SJCRH30 (cell line): ENCODE data around the gene LRRC36. TPM values are rescaled to one million over a fixed set of nuclear protein-coding genes. Genes with fewer than 3 reads are reported as not detected.

ENCODE experiments used
- DNase-seq, 2 experiments: peaks; one replicate each; pipeline ENCODE4 v3.0.0-alpha.2; 2015 to 2020
- H3K27ac ChIP-seq: fragments of 250-450 bp; sonication (Bioruptor Pico); 2 replicates; pipeline ENCODE4 v1.5.1; 2020; ENCODE audit warnings: mild to moderate bottlenecking, moderate library complexity
- H3K27me3 ChIP-seq: fragments of 250-450 bp; sonication (Bioruptor Pico); 2 replicates; pipeline ENCODE4 v1.5.1; 2020; ENCODE audit warnings: mild to moderate bottlenecking, moderate library complexity
- H3K36me3 ChIP-seq: fragments of 250-450 bp; sonication (Bioruptor Pico); 2 replicates; pipeline ENCODE4 v1.5.1; 2020; ENCODE audit warnings: mild to moderate bottlenecking, moderate library complexity
- H3K4me1 ChIP-seq: fragments of 250-450 bp; sonication (Bioruptor Pico); 2 replicates; pipeline ENCODE4 v1.5.1; 2020; ENCODE audit warnings: mild to moderate bottlenecking, moderate library complexity
- H3K4me3 ChIP-seq: fragments of 250-450 bp; sonication (Bioruptor Pico); 2 replicates; pipeline ENCODE4 v1.5.1; 2020; ENCODE audit warnings: mild to moderate bottlenecking, moderate library complexity
- H3K9me3 ChIP-seq: fragments of 250-450 bp; sonication (Bioruptor Pico); replicated peaks from 2 replicates; pipeline ENCODE4 v1.5.1; 2020; ENCODE audit warnings: mild to moderate bottlenecking, moderate library complexity
- total RNA-seq: library from RNA; depleted of rRNA; stranded (reverse); fragments of >200 nt; shearing (Covaris generic); gene quantifications from 2 replicates; pipeline ENCODE4 v1.2.3, GENCODE V29; 2014

The LRRC36 gene
- total RNA-seq, 1 experiment from 2014 or later, result not detected

GRCh38 chr16:67305216-67306071, 21.2 kb upstream of the LRRC36 start:
- Histone ChIP-seq H3K9me3 (no peaks in the 10 kb centered on the region; the same call in 1 of the 2 replicates), H3K4me1 (peaks cover 12% of the 10 kb centered on the region), H3K27me3 (no peaks in the 10 kb centered on the region), H3K27ac (no peak overlapping the region), H3K36me3 (no peaks in the 10 kb centered on the region), H3K4me3 (no peak overlapping the region)
- DNase-seq, result no peak

GRCh38 chr16:67310561-67310960, 16.1 kb upstream of the LRRC36 start:
- peak in 1 of 2 experiments; percentile 60 for DNase-seq
- Histone ChIP-seq H3K4me1 (peaks cover 36% of the 10 kb centered on the region), H3K4me3 (no peak overlapping the region), H3K36me3 (no peaks in the 10 kb centered on the region), H3K27me3 (no peaks in the 10 kb centered on the region), H3K9me3 (no peaks in the 10 kb centered on the region; the same call in 1 of the 2 replicates), H3K27ac (peak overlapping the region; percentile 81)

- peak overlapping the region; percentile 81 for H3K27ac ChIP-seq
- DNase-seq, result peak; percentile 93 to 96
- H3K27me3 ChIP-seq, result no peaks in the 10 kb centered on the region
- H3K4me3 ChIP-seq, result no peak overlapping the region
- H3K4me1 ChIP-seq, result peaks cover 36% of the 10 kb centered on the region
- no peaks in the 10 kb centered on the region for H3K9me3 ChIP-seq
- H3K36me3 ChIP-seq, result no peaks in the 10 kb centered on the region
Measured at GRCh38 chr16:67311607-67312488, 14.8 kb upstream of the LRRC36 start.

- peak overlapping the region; percentile 81 for H3K27ac ChIP-seq
- no peaks in the 10 kb centered on the region for H3K9me3 ChIP-seq
- peak; percentile 27 to 73 for DNase-seq
- no peak overlapping the region for H3K4me3 ChIP-seq
- peaks cover 36% of the 10 kb centered on the region for H3K4me1 ChIP-seq
- H3K36me3 ChIP-seq, result no peaks in the 10 kb centered on the region
- H3K27me3 ChIP-seq, result no peaks in the 10 kb centered on the region
Measured at GRCh38 chr16:67312719-67313118, 13.9 kb upstream of the LRRC36 start.

- Histone ChIP-seq H3K4me1 (peaks cover 6% of the 10 kb centered on the region), H3K9me3 (no peaks in the 10 kb centered on the region), H3K27ac (no peak overlapping the region), H3K27me3 (no peaks in the 10 kb centered on the region; the same call in 1 of the 2 replicates), H3K36me3 (no peaks in the 10 kb centered on the region), H3K4me3 (no peak overlapping the region)
- DNase-seq, result no peak
Measured at GRCh38 chr16:67317853-67318252, 8.8 kb upstream of the LRRC36 start.

GRCh38 chr16:67326115-67326471, 522 bp upstream of the LRRC36 start:
- Histone ChIP-seq H3K4me1 (no peaks in the 10 kb centered on the region), H3K36me3 (no peaks in the 10 kb centered on the region), H3K9me3 (no peaks in the 10 kb centered on the region), H3K4me3 (no peak overlapping the region), H3K27me3 (no peaks in the 10 kb centered on the region), H3K27ac (no peak overlapping the region)
- no peak for DNase-seq

- no peak overlapping the region for H3K4me3 ChIP-seq
- H3K4me1 ChIP-seq, result no peaks in the 10 kb centered on the region
- no peaks in the 10 kb centered on the region for H3K27me3 ChIP-seq
- H3K9me3 ChIP-seq, result no peaks in the 10 kb centered on the region
- no peak overlapping the region for H3K27ac ChIP-seq
- no peak for DNase-seq
- no peaks in the 10 kb centered on the region for H3K36me3 ChIP-seq
Measured at GRCh38 chr16:67327743-67328142, 1.1 kb downstream of the LRRC36 start.

GRCh38 chr16:67329901-67330300, 3.3 kb downstream of the LRRC36 start:
- H3K4me1 ChIP-seq, result no peaks in the 10 kb centered on the region
- no peak overlapping the region for H3K4me3 ChIP-seq
- no peaks in the 10 kb centered on the region for H3K27me3 ChIP-seq
- no peak for DNase-seq
- 0 out of 2 replicates have a peak, but pooled peaks cover under 1% of the 10 kb centered on the region for H3K9me3 ChIP-seq
- no peaks in the 10 kb centered on the region for H3K36me3 ChIP-seq
- no peak overlapping the region for H3K27ac ChIP-seq

- Histone ChIP-seq H3K4me3 (no peak overlapping the region), H3K27ac (no peak overlapping the region), H3K36me3 (no peaks in the 10 kb centered on the region), H3K9me3 (0 out of 2 replicates have a peak, but pooled peaks cover 3% of the 10 kb centered on the region), H3K4me1 (no peaks in the 10 kb centered on the region), H3K27me3 (no peaks in the 10 kb centered on the region)
- DNase-seq, result no peak
Measured at GRCh38 chr16:67333315-67333714, 6.7 kb downstream of the LRRC36 start.

GRCh38 chr16:67336116-67336515, 9.5 kb downstream of the LRRC36 start:
- Histone ChIP-seq H3K27ac (no peak overlapping the region), H3K9me3 (0 out of 2 replicates have a peak, but pooled peaks cover 3% of the 10 kb centered on the region), H3K27me3 (no peaks in the 10 kb centered on the region), H3K4me1 (no peaks in the 10 kb centered on the region), H3K4me3 (no peak overlapping the region), H3K36me3 (no peaks in the 10 kb centered on the region)
- no peak for DNase-seq

GRCh38 chr16:67336648-67337047, 10.0 kb downstream of the LRRC36 start:
- H3K27ac ChIP-seq, result no peak overlapping the region
- H3K27me3 ChIP-seq, result no peaks in the 10 kb centered on the region
- H3K4me1 ChIP-seq, result no peaks in the 10 kb centered on the region
- DNase-seq, result no peak
- H3K36me3 ChIP-seq, result no peaks in the 10 kb centered on the region
- no peak overlapping the region for H3K4me3 ChIP-seq
- 0 out of 2 replicates have a peak, but pooled peaks cover 3% of the 10 kb centered on the region for H3K9me3 ChIP-seq

GRCh38 chr16:67339453-67339852, 12.8 kb downstream of the LRRC36 start:
- peak in 1 of 2 experiments; percentile 63 for DNase-seq
- no peak overlapping the region for H3K27ac ChIP-seq
- 0 out of 2 replicates have a peak, but pooled peaks cover 3% of the 10 kb centered on the region for H3K9me3 ChIP-seq
- no peaks in the 10 kb centered on the region for H3K27me3 ChIP-seq
- no peak overlapping the region for H3K4me3 ChIP-seq
- no peaks in the 10 kb centered on the region for H3K36me3 ChIP-seq
- H3K4me1 ChIP-seq, result peaks cover 13% of the 10 kb centered on the region

- H3K4me3 ChIP-seq, result no peak overlapping the region
- H3K9me3 ChIP-seq, result no peaks in the 10 kb centered on the region
- H3K27ac ChIP-seq, result no peak overlapping the region
- H3K4me1 ChIP-seq, result peaks cover 13% of the 10 kb centered on the region
- DNase-seq, result no peak
- H3K27me3 ChIP-seq, result no peaks in the 10 kb centered on the region
- no peaks in the 10 kb centered on the region for H3K36me3 ChIP-seq
Measured at GRCh38 chr16:67341250-67341649, 14.6 kb downstream of the LRRC36 start.

- peak; percentile 68 to 91 for DNase-seq
- Histone ChIP-seq H3K27ac (no peak overlapping the region), H3K4me3 (no peak overlapping the region), H3K4me1 (peaks cover 13% of the 10 kb centered on the region), H3K36me3 (no peaks in the 10 kb centered on the region), H3K27me3 (no peaks in the 10 kb centered on the region), H3K9me3 (no peaks in the 10 kb centered on the region)
Measured at GRCh38 chr16:67342616-67343015, 16.0 kb downstream of the LRRC36 start.

- no peak for DNase-seq
- Histone ChIP-seq H3K9me3 (no peaks in the 10 kb centered on the region), H3K27ac (no peak overlapping the region), H3K27me3 (no peaks in the 10 kb centered on the region), H3K4me3 (no peak overlapping the region), H3K4me1 (peaks cover 13% of the 10 kb centered on the region), H3K36me3 (no peaks in the 10 kb centered on the region)
Measured at GRCh38 chr16:67345401-67345800, 18.8 kb downstream of the LRRC36 start.
